Tibial artery (tissue), 4 donors: ENCODE results near the gene SHROOM3.

Source experiments
- DNase-seq, 2 donors: peaks; one replicate each; pipeline ENCODE4 v3.0.0-alpha.2; 2019
- H3K27ac ChIP-seq, 2 donors: fragments of 200-600 bp; sonication (generic) in 1 of 2; 1 replicate in 1 of 2; 2 replicates in 1 of 2; pipeline ENCODE4 v1.5.1; 2018 to 2019; ENCODE audit warnings: mild to moderate bottlenecking in 1 of 2
- H3K27me3 ChIP-seq, 2 donors: fragments of 200-600 bp; sonication (generic) in 1 of 2; one replicate each; pipeline versions ENCODE4 v1.5.1 to v1.6.0; 2016 to 2019
- H3K36me3 ChIP-seq, 3 donors: fragments of 200-600 bp; sonication (generic) in 2 of 3; one replicate each; pipeline ENCODE4 v1.5.1; 2016 to 2019; ENCODE audit warnings: mild to moderate bottlenecking in 2 of 3
- H3K4me1 ChIP-seq, 4 donors: fragments of 200-600 bp; sonication (generic) in 2 of 4; 1 replicate in 3 of 4; 2 replicates in 1 of 4; pipeline ENCODE4 v1.5.1; 2016 to 2019
- H3K4me3 ChIP-seq, 2 donors: fragments of 200-600 bp; sonication (generic) in 1 of 2; 1 replicate in 1 of 2; 2 replicates in 1 of 2; pipeline ENCODE4 v1.5.1; 2018 to 2019; ENCODE audit warnings: mild to moderate bottlenecking in 2 of 2
- H3K9me3 ChIP-seq, 3 donors: fragments of 200-600 bp; sonication (generic) in 1 of 3; one replicate each; pipeline ENCODE4 v1.5.1; 2016 to 2019
- intact Hi-C: fragments of 100-400 bp; cut with DNase I; formaldehyde crosslinking; loops from one replicate; pipeline ENCODE4 v1.15.0; 2023; ENCODE audit warnings: low total_unique reads
- TF ChIP-seq, protein P1 (sequence below), 2 experiments: fragments of 200-600 bp in 1 of 2; fragments of 450-650 bp in 1 of 2; IDR thresholded peaks; one replicate each; pipeline ENCODE4 v1.5.1; 2017 to 2019; ENCODE audit warnings: antibody characterized with exemption in 2 of 2, mild to moderate bottlenecking in 1 of 2, moderate library complexity in 1 of 2

The SHROOM3 gene

GRCh38 chr4:76441881-76442280 lies 6.9 kb downstream of the SHROOM3 start:
- Histone ChIP-seq H3K27me3 (no peaks in the 10 kb centered on the region), H3K4me1 (peaks cover 0 to 10% (median 2%) of the 10 kb centered on the region in 4 donors), H3K4me3 (no peak overlapping the region), H3K9me3 (no peaks in the 10 kb centered on the region), H3K36me3 (no peaks in the 10 kb centered on the region), H3K27ac (no peak overlapping the region)
- intact Hi-C loops, result no loop called here
- no peak for DNase-seq
- TF ChIP-seq, protein P1, sequence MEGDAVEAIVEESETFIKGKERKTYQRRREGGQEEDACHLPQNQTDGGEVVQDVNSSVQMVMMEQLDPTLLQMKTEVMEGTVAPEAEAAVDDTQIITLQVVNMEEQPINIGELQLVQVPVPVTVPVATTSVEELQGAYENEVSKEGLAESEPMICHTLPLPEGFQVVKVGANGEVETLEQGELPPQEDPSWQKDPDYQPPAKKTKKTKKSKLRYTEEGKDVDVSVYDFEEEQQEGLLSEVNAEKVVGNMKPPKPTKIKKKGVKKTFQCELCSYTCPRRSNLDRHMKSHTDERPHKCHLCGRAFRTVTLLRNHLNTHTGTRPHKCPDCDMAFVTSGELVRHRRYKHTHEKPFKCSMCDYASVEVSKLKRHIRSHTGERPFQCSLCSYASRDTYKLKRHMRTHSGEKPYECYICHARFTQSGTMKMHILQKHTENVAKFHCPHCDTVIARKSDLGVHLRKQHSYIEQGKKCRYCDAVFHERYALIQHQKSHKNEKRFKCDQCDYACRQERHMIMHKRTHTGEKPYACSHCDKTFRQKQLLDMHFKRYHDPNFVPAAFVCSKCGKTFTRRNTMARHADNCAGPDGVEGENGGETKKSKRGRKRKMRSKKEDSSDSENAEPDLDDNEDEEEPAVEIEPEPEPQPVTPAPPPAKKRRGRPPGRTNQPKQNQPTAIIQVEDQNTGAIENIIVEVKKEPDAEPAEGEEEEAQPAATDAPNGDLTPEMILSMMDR (IDR thresholded peaks at IDR 0.05), result no peak

GRCh38 chr4:76442807-76443206 lies 7.8 kb downstream of the SHROOM3 start:
- intact Hi-C loops, result no loop called here
- H3K27ac ChIP-seq, result no peak overlapping the region
- DNase-seq, result no peak

DNA sequence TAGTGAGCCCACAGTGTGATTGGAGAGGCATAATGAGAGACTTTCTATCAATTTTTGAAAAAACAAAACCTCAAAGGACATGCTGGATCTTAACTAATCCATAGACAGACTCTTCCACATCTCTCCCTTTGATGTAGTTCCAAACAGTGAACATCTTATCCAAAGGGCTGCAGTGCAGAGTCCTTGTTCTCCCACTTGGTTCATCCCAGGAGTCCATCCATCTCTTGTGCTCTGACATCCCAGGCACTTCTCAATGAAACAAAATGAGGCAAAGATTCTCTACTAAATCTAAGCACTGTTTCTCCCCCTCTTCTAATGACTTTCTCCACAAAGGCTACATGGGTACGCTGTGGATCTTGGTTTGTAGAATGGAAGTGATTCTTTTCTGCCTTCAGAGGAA lies 8.3 kb downstream of the SHROOM3 start:
- H3K27me3 ChIP-seq, result no peaks in the 10 kb centered on the region
- intact Hi-C loops, result no loop called here
- no peaks in the 10 kb centered on the region for H3K36me3 ChIP-seq
- DNase-seq, result no peak
- TF ChIP-seq, protein P1 (IDR thresholded peaks at IDR 0.05), result no peak
- no peaks in the 10 kb centered on the region for H3K9me3 ChIP-seq
- H3K4me3 ChIP-seq, result no peak overlapping the region
- H3K4me1 ChIP-seq, result peaks cover 0 to 20% (median 10%) of the 10 kb centered on the region in 4 donors
- H3K27ac ChIP-seq, result no peak overlapping the region

More at GRCh38 chr4:76442807-76443206, 7.8 kb downstream of the SHROOM3 start:
- TF ChIP-seq, protein P1 (IDR thresholded peaks at IDR 0.05), result no peak
- no peaks in the 10 kb centered on the region for H3K27me3 ChIP-seq
- no peaks in the 10 kb centered on the region for H3K36me3 ChIP-seq
- no peak overlapping the region for H3K4me3 ChIP-seq
- no peaks in the 10 kb centered on the region for H3K9me3 ChIP-seq
- H3K4me1 ChIP-seq, result peaks cover 0 to 15% (median 7%) of the 10 kb centered on the region in 4 donors

DNA sequence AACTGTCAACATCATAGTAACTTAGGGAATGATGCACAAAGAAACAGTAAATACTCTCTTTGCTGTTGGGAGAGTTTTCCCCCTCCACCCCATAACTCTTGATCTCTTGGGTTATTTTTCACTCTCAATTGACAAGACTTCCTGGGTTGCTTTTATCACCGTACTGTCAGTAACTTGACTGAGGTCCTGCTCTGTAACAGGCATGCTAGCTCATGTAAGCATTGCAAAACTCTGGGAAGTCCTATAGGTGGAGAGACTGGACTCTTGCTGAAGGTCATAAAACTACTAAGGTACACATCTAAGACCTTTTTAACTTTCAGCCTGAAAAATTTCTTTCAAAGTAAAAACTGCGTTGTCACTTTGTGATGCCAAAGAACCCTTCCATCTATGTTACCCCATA lies 10.9 kb downstream of the SHROOM3 start:
- TF ChIP-seq, protein P1 (IDR thresholded peaks at IDR 0.05), result no peak
- H3K4me1 ChIP-seq, result peaks cover 0 to 29% (median 10%) of the 10 kb centered on the region in 4 donors
- intact Hi-C loops, result no loop called here

DNA sequence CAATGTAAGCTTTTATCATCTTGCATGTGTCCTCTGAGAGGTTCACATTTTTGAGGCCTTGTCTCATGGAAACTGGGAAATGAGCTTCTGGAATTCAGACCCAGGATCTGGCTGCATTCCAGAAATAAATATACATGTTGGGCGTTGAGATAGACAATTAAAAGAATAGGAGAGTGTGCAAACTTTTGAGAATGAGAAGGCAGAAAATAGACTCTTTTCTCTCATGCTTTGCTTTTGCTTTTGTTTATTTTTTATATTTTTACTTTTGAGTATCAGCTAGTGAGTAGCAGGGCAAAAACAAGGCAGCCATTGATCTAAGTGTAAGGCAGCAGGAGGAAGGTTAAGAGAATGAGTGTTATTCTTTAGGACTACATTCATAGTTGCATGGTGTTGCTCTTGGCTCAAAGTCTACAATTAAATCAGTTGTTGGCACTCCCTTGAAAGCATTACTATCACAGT lies 12.4 kb downstream of the SHROOM3 start:
- no peak for DNase-seq
- Histone ChIP-seq H3K4me1 (peaks cover 0 to 29% (median 10%) of the 10 kb centered on the region in 4 donors), H3K27ac (peak overlapping the region in 1 of 2 donors; percentile 1), H3K9me3 (no peaks in the 10 kb centered on the region), H3K27me3 (no peaks in the 10 kb centered on the region), H3K4me3 (no peak overlapping the region), H3K36me3 (no peaks in the 10 kb centered on the region)
- intact Hi-C loops, result no loop called here
- TF ChIP-seq, protein P1 (IDR thresholded peaks at IDR 0.05), result no peak

More for the DNA sequence above, 10.9 kb downstream of the SHROOM3 start:
- H3K27me3 ChIP-seq, result no peaks in the 10 kb centered on the region
- DNase-seq, result no peak
- H3K9me3 ChIP-seq, result no peaks in the 10 kb centered on the region
- no peak overlapping the region for H3K27ac ChIP-seq
- H3K36me3 ChIP-seq, result no peaks in the 10 kb centered on the region
- H3K4me3 ChIP-seq, result no peak overlapping the region

GRCh38 chr4:76448211-76448610 lies 13.2 kb downstream of the SHROOM3 start:
- Histone ChIP-seq H3K27me3 (no peaks in the 10 kb centered on the region), H3K36me3 (no peaks in the 10 kb centered on the region), H3K4me3 (no peak overlapping the region), H3K4me1 (peaks cover 0 to 29% (median 10%) of the 10 kb centered on the region in 4 donors), H3K27ac (no peak overlapping the region), H3K9me3 (no peaks in the 10 kb centered on the region)
- intact Hi-C loops, result no loop called here
- no peak for DNase-seq
- TF ChIP-seq, protein P1 (IDR thresholded peaks at IDR 0.05), result no peak
